HG03135 (cell line): ENCODE results near the gene COG6.

Experiments
- ATAC-seq: cut with Tn5 transposase; IDR thresholded peaks from one replicate; pipeline ENCODE4 v1.9.1; 2021; ENCODE audit warnings: mild to moderate bottlenecking, moderate library complexity; ENCODE audit not compliant: unreplicated experiment

The COG6 gene

DNA sequence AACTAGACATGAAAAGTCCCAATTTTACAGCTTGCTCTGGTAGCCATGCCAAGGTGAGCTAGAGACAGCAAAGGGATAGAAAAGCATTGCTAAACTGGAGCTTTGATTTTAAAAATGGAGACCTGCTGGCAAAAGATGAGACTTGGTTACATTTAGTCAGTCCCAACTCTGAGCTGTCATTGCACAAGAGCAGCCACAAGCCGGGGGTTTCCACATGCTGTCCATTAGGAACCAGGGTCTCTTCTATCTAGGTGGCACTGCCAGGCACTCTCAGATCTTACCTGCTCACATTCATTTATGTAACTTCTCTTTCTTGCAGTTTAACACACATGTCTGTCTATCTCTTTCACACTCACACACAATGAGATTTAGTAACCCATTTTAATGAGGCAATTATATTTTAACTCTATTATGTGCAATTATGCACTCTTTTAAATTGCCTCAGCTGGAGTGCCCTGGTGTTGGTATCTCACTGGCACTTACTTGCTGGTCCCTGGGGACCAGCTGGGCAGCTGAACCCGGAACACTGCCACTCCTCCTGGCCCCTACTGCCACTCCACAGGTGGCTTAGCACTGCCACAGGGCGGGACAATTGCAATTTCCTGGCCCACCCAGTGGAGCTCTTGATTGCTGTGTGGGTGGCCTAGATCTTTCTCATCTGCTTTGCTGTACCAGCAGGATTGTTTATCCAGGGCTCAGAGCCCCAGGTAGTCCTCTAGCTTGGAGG lies 112.5 kb downstream of the COG6 start:
- no peak for ATAC-seq

DNA sequence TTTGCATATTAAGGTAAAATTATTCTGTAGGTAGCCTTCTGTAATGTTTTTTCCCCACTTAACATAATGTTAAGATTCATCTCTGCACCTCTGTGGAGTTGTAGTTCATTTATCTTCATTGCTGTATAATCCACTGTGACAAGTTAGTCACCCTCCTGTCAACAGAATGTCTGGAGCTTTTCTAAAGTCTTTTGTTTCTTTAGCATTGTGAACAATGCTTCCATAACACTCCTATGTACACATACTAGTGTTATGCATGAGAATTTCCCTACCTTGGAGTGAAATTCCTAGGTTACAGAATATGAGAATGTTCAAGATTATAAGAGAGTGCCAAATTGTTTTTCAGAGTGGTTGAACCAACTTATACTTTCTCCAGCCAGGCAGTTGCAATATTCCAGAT lies 113.5 kb downstream of the COG6 start:
- ATAC-seq: no peak

DNA sequence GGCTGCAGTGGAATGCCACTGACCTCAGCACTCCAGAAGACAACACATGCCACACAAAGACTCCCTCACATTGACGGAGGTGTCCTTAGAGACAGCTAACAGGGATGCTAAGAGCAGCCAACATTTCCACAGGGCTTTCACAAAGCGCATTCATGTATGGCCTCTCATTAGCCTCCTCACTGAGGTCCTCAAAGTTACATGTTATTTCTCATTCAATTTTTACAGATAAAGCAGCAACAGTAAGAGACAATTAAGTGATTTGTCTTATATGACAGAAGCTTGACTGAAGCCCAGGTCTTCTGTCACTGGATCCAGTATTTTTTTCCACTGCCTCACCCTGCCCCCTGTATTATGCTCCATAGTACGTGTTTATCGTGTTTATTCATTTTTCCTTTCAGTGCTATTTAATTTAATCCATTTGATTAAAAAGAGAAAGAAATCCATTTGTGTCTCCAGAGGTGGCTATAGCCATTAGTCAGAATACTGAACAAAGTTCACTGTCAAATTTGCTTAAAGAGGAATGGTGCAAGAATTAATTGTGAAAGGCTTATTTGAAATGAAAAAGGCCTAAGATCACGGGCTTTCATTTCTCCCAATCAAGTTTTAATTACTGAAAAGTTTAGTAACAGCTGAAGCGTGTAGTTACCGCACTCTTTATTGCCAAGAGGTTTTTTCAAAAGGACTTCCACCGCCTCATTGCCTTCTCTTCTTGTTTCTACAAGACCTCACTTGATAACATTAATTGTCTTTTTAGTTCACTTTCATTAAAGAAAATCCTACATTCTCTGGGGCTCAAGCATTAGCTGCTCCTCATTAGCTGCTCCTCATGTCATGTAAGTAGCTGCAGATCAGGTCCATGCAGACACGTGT lies 115.0 kb downstream of the COG6 start:
- no peak for ATAC-seq

DNA sequence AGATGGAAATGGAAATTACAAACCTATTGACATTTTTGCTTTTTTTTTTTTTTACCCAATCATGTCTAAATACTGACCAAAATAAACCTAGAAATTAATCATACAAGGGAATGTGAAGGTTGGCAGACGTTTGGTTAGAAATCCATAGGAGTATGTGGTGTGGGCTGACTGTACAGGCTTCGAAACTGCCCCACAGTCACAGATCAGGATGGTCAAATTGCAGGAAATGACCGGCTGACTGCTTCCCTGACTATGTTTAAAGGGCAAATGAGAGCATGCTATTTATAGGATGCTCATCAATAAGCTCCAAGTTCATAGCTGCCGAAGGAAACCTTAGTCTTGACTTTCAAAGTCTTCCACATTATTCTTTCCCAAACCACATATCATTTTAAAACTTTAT lies 118.4 kb downstream of the COG6 start:
- no peak for ATAC-seq

DNA sequence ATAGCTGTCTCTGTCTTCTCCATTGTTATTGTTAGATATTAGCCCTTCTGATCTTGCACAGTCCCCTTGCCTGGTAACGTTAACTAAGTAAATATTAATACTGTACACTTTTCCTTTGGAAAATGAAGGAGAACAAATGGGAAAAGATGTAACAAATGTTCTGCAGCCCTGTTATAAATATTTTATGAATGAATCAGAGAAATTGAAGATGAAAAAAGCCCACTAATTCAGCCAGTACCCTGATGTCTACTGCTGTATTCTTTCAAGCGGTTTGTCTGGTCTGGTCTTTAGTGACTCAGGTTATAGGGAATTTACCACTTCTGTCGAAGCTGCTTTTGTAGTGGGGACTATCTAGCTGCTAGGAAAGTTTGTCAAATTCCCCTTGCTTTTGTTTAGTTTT lies 121.0 kb downstream of the COG6 start:
- peak; percentile 62 for ATAC-seq

DNA sequence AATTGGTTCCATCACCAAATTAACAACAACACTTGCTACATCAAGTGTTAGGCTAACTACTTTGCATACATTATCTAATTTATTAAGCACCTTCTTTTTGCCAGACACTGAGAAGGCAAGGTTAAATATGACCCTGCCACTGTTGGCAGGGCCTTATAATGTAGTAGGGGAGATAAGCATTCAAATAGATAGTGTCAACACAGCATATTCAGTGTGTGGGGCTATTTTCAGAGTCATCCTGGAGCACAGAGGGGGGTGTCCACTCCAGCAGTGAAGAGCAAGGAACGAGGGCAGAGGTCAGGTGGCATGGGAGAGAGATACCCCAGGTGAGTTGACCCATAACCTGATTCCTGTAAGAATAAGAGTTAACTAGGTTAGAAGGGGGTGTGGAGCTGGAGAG lies 121.6 kb downstream of the COG6 start:
- no peak for ATAC-seq

DNA sequence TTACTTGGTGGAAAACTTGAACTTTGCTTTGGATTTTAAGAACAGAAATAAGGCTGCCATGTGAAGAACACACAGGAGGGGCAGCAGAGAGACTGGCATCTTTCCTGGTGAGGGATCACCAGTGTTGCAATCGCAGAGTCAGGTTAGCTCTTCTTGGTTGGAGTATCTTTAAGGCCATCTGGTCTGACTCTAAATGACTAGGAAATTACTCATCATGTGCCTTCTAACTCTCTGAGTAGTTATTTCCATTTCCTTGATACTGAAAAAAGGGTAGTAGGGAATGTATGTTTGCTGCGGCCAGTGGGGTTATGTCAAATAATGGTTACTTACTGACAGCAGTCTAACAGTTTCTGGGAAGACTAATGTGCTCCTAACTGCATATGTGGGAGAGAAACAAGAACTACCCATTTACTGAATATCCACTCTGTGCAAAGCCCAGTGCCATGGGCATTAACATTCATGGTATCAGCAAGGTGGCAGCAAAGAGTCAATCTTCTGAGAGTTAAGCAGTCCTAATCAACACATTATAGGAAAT lies 122.1 kb downstream of the COG6 start:
- no peak for ATAC-seq

DNA sequence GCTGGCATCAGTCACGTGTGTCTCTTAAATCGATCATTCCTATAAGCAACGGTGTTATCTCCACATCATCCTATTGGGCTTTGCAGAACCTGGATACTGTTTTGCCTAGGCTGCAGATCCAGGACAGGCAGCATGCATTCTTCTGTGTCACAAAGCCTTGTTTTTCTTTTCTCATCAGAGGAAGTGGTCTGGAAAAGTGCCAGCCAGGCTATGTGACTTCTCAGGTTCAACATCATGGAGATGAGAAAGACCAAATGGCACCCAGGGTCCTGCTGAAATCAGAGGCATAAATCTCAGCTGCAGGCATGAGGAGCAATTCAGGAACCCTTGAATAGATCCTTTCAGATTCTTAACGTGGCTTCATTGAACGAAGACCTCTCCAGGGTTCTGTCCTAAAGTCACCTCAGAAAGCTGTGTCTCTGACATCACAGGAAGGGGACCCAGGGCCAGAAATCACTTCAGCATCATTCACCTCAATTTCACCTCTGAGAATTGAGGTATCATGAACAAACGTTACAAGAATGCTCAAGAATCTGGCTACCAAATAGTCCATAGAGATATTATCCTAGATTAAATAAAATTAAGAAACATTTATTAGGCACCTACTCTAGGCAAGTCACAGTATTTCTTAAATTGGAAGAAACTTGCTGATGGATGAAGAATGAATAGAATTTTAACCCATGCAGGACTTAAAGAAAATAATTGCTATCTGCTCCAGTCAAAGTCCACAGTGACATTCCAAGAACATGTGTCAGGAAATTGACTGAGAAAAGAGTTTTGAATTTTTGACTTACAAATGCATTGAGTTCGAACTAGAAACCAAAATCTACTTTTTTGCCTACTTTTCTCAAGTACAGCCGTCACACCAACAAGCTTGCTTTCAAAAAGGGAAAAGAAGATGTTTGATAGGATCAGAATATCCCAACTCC lies 124.1 kb downstream of the COG6 start:
- no peak for ATAC-seq

DNA sequence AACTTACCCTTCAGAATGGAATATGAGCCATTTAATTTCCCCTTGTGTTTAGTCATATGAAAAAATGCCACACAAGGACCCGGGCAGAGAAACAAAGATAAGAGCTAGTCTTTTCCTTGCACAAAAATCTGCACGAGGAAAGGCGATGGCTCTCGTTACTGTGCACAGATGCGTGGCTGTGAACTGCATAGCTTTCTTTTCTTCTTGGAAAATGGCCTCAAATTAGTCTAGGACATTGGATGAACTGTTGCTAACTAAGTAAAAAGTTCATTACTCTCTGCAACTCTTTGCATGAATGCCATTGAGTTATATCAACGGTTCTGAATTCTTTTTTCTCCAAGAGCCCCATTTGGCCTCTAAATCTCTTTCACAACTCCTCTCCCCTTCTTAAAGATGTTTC lies 125.2 kb downstream of the COG6 start:
- ATAC-seq: no peak

DNA sequence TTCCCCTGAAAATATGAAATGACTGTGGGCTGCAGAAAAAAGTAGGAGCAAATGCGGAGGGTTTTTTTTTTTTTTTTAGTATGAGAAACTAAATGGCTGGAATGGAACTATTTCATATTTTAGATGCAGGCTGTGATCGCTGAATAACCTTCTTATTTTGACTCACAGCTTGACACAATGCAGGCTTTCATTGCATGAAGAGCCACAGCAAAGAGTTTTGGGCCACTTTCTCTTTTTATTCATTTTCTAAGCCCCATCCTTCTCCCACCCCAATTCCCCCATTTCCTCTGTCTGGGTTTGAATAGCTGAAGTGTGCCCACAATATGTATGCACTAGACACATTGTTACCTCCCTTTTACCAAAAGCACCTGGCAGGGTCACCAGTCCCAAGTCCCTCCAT lies 125.9 kb downstream of the COG6 start:
- no peak for ATAC-seq

DNA sequence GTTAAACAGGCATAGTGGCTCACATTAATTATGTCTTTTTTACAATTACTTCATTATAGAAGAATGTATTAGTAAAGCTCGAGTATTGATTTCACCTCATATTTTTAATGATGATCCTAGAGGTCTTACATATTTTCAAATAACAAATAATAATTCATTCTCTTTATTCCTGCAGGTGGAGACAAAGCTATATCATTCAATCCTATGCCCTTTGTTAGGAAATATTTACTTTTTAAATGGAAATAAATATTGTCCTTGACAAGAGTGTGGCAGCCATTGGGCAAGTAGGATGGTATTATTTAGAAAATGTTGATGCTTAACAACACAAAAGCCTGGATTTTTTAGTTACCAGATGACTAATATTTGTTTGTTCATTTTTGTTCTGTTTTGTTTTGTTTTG lies 127.6 kb downstream of the COG6 start:
- ATAC-seq: no peak

DNA sequence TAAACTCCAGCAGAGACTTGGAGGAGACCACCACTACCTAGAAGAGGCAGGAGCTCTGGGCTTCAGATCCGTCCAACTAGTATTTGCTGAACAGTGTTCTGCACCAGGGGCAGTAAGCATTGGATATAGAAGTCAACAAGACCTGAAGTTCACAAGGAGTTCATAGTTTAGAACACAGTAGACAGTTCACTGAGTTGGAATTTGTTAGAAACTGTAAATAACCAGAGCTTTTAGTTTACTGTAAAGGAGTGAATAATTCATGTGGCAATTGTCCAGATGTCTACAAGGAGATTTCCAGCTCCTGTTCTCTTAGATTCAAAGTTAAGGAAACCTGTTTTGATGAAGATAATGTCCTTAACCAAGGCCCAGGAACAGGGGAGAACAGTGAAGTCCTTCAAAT lies 128.9 kb downstream of the COG6 start:
- no peak for ATAC-seq

DNA sequence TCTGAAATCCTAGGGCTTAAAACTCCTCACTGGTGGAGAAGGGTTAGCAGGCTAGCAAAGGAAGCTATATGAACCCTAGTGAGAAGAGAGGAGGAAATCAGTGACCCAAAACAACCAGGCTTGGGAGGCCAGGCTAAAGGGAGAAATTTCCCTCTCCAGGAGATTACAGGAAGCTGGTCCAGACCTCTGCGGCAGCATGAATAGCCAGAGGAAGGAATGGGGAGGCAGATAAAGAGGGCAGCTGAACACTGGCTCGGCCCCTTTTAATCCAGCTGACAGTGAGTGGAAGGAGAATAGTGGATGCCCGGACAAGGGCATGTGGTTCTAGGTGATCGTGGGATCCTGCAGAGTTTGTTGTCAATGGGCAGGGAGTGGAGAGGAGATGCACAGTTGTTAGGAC lies 130.6 kb downstream of the COG6 start:
- no peak for ATAC-seq

DNA sequence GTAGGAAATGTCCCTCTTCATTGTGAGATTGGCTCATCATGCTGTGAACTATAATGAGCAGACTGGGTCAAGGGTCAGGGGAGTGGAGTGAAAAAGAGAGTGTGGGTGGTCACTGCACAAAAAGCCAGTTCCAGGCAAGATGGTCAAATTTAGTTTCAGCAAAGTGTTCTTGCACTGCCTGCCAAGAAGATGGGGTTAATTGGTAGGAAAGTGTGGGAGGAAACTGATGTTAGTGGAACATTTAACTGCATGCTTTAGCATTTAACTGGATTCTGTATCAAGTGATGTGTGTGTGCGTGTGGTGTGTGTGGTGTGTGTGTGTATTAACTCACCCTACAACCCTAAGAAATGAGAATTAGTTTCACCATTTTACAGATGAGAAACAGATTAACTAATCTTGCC lies 131.6 kb downstream of the COG6 start:
- ATAC-seq: no peak

DNA sequence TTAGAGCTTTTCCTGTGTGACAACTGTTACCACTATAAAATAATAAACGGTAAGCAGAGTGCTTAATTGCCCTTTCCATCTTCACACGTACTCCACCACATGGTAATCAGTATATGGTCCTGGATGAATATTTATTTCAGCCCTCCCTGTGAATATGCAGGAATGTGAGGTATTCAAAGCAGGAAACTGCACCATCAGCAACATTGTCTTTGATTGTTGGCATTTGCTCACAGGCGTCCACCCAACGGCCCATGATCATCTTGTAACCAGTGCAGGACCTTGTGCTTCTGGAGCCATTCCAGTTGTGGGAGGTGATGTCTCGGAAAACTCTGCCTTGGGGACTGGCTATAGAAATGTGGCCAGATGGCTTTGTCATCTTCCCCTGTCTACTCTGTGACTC lies 132.6 kb downstream of the COG6 start:
- ATAC-seq: no peak

DNA sequence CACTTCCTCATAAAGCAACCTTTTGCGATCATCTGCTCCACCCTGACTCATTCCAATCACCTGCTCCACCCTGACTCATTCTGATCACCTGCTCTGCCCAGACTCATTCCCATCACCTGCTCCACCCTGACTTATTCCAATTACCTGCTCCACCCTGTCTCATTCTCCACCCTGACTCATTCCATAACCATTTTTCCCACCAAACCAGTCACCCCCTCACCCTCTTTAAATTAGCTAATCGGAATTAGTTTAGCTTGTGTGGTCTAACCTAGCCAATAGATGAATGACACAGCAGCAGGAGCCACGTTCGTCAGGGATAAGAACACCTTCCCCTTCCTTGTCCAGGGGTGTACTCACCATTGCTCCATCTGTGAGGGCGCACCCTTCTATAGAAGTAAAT lies 134.0 kb downstream of the COG6 start:
- no peak for ATAC-seq
